Calu3 (cell line): Measurements from ENCODE around the gene RPS6KA5. TPM values are rescaled to one million over a fixed set of nuclear protein-coding genes. Genes with fewer than 3 reads are reported as not detected.
A peak's percentile ranks its signal among the peaks of the same experiment; 100 is the strongest.
"Not testable (repeated sequence)": the region's sequence is repeated elsewhere in the genome, so short reads cannot be mapped to it uniquely, and the experiment has no call there.

Source experiments
- BruUV-seq: library from RNA; stranded (reverse); fragments of 400-500 nt; replicated peaks from 2 replicates; lab custom pipeline; 2021; lab: Mats Ljungman, UMichigan
- CTCF ChIA-PET: fragments of 300-600 bp; sonication (Branson Sonifier 250); formaldehyde crosslinking; loops from one replicate; lab custom pipeline; 2022; ENCODE audit warnings: antibody characterized with exemption; lab: Charles Lee
- DNase-seq: peaks from one replicate; pipeline ENCODE4 v3.0.0; 2022
- H3K27ac Mint-ChIP-seq: one replicate; pipeline ENCODE4 v1.8.0; 2022; ENCODE audit warnings: mixed read lengths; ENCODE audit not compliant: unreplicated experiment
- H3K27me3 Mint-ChIP-seq: one replicate; pipeline ENCODE4 v1.8.0; 2022; ENCODE audit warnings: mixed read lengths; ENCODE audit not compliant: unreplicated experiment
- H3K36me3 Mint-ChIP-seq: one replicate; pipeline ENCODE4 v1.8.0; 2022; ENCODE audit warnings: mild to moderate bottlenecking, moderate library complexity, mixed read lengths; ENCODE audit not compliant: insufficient read depth, unreplicated experiment
- H3K4me1 Mint-ChIP-seq: one replicate; pipeline ENCODE4 v1.8.0; 2022; ENCODE audit warnings: mild to moderate bottlenecking, low read depth, mixed read lengths; ENCODE audit not compliant: unreplicated experiment
- H3K4me3 Mint-ChIP-seq: one replicate; pipeline ENCODE4 v1.8.0; 2022; ENCODE audit warnings: mild to moderate bottlenecking, low read depth, moderate library complexity, mixed read lengths; ENCODE audit not compliant: unreplicated experiment
- H3K9me3 Mint-ChIP-seq: one replicate; pipeline ENCODE4 v1.8.0; 2022; ENCODE audit warnings: low read depth, mixed read lengths; ENCODE audit not compliant: unreplicated experiment
- intact Hi-C: fragments of 100-400 bp; cut with micrococcal nuclease; formaldehyde crosslinking; loops from one replicate; pipeline ENCODE4 v1.10.0; 2022; ENCODE audit not compliant: unreplicated experiment
- total RNA-seq: library from RNA; stranded (reverse); gene quantifications from 2 replicates; pipeline ENCODE4 v1.2.3, GENCODE V29; 2022
- TF ChIP-seq, protein P1 (sequence below): fragments of 200-600 bp; IDR thresholded peaks from one replicate; pipeline ENCODE4 v1.8.0; 2022; ENCODE audit warnings: antibody characterized with exemption; ENCODE audit not compliant: unreplicated experiment

RPS6KA5 gene
- total RNA-seq, 1 experiment from 2014 or later, result 10.3 TPM

DNA sequence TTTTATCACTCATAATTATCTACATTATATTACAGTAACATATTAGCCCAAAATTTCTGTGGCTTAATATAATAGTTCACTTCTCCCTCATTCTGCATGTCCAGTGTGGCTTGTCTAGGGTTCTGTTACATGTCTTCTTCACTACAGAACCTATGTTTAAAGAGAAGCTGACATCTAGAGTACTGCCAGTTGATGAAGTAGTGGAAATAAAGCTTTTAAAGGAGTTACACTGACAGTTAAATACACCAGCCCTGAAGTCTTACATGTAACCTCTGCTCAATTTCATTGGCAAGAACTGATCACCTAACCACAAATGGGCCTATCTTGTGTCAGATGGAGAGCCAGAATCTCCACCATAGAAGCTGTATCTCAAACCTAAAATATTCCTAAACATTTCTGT lies 32.9 kb downstream of the RPS6KA5 start:
- CTCF ChIA-PET, result interaction anchor here (0.7 kb wide), 1 partner anchor 558 kb away, joined by 3 read pairs; no protein-coding TSS in a partner anchor
- intact Hi-C loops, result no loop called here
- no peaks in the 10 kb centered on the region for H3K36me3 Mint-ChIP-seq
- BruUV-seq, result no TSS peak
- no peak overlapping the region for H3K27ac Mint-ChIP-seq
- H3K4me1 Mint-ChIP-seq, result peaks cover 11% of the 10 kb centered on the region
- H3K9me3 Mint-ChIP-seq, result no peaks in the 10 kb centered on the region
- no peak overlapping the region for H3K4me3 Mint-ChIP-seq
- TF ChIP-seq, protein P1, sequence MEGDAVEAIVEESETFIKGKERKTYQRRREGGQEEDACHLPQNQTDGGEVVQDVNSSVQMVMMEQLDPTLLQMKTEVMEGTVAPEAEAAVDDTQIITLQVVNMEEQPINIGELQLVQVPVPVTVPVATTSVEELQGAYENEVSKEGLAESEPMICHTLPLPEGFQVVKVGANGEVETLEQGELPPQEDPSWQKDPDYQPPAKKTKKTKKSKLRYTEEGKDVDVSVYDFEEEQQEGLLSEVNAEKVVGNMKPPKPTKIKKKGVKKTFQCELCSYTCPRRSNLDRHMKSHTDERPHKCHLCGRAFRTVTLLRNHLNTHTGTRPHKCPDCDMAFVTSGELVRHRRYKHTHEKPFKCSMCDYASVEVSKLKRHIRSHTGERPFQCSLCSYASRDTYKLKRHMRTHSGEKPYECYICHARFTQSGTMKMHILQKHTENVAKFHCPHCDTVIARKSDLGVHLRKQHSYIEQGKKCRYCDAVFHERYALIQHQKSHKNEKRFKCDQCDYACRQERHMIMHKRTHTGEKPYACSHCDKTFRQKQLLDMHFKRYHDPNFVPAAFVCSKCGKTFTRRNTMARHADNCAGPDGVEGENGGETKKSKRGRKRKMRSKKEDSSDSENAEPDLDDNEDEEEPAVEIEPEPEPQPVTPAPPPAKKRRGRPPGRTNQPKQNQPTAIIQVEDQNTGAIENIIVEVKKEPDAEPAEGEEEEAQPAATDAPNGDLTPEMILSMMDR, result no peak
- no peaks in the 10 kb centered on the region for H3K27me3 Mint-ChIP-seq
- no peak for DNase-seq

DNA sequence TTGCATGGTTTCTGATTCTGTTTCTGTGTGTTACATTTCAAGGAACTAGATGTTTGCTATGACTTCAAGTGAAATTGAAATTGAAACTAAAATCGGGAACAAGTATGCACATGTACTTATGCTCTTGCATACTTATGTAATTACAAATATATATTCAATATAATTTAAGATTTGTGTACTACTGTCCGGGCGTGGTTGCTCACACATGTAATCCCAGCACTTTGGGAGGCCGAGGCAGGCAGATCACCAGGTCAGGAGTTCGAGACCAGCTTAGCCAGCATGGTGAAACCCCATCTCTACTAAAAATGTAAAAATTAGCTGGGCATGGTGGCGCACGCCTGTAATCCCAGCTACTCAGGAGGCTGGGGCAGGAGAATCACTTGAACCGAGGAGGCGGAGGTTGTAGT lies 37.8 kb downstream of the RPS6KA5 start:
- H3K27ac Mint-ChIP-seq, H3K4me1 Mint-ChIP-seq, intact Hi-C loops, H3K9me3 Mint-ChIP-seq, BruUV-seq, H3K36me3 Mint-ChIP-seq, DNase-seq, H3K27me3 Mint-ChIP-seq: not testable (repeated sequence)
- peak overlapping the region; percentile 40 for H3K4me3 Mint-ChIP-seq
- CTCF ChIA-PET, result interaction anchor here (0.7 kb wide), 1 partner anchor 16 kb away, joined by 9 read pairs; no protein-coding TSS in a partner anchor

GRCh38 chr14:91021991-91022621 lies 38.3 kb downstream of the RPS6KA5 start:
- Mint-ChIP-seq H3K27me3 (no peaks in the 10 kb centered on the region), H3K4me1 (peaks cover 8% of the 10 kb centered on the region), H3K27ac (no peak overlapping the region), H3K9me3 (no peaks in the 10 kb centered on the region), H3K36me3 (no peaks in the 10 kb centered on the region), H3K4me3 (peak overlapping the region; percentile 40)
- intact Hi-C loops, result no loop called here
- TF ChIP-seq, protein P1, result no peak
- no peak for DNase-seq
- no TSS peak for BruUV-seq
- CTCF ChIA-PET, result interaction anchor here (0.5 to 0.7 kb wide), 2 partner anchors 15 to 82 kb away, joined by 3 to 9 read pairs; no protein-coding TSS in a partner anchor

GRCh38 chr14:91021115-91021514 lies 39.3 kb downstream of the RPS6KA5 start:
- no peak overlapping the region for H3K27ac Mint-ChIP-seq
- H3K4me1 Mint-ChIP-seq, result peaks cover 8% of the 10 kb centered on the region
- no peaks in the 10 kb centered on the region for H3K9me3 Mint-ChIP-seq
- DNase-seq, result no peak
- H3K36me3 Mint-ChIP-seq, result no peaks in the 10 kb centered on the region
- TF ChIP-seq, protein P1, result no peak
- no peaks in the 10 kb centered on the region for H3K27me3 Mint-ChIP-seq
- intact Hi-C loops, result no loop called here
- BruUV-seq, result no TSS peak
- CTCF ChIA-PET, result no interaction called here
- H3K4me3 Mint-ChIP-seq, result no peak overlapping the region

DNA sequence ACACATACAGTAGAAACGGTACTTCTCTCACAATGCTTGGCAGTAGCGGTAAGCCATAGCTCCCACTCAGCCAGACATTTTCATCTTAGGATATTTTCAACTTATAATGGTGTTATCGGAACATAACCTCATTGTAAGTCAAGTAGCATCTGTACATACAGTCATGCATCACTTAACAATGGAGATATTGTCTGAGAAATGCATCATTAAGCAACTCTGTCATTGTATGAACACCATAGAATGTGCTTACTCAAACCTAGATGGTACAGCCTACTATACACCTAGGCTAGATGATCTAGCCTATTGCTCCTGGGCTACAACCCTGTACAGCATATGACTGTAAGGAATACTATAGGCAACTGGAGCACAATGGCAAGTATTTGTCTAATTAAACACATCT lies 40.8 kb downstream of the RPS6KA5 start:
- no peak for DNase-seq
- CTCF ChIA-PET, result no interaction called here
- H3K4me3 Mint-ChIP-seq, result no peak overlapping the region
- H3K27ac Mint-ChIP-seq, result no peak overlapping the region
- peaks cover 8% of the 10 kb centered on the region for H3K4me1 Mint-ChIP-seq
- no TSS peak for BruUV-seq
- TF ChIP-seq, protein P1, result no peak
- intact Hi-C loops, result no loop called here
- no peaks in the 10 kb centered on the region for H3K9me3 Mint-ChIP-seq
- no peaks in the 10 kb centered on the region for H3K36me3 Mint-ChIP-seq
- no peaks in the 10 kb centered on the region for H3K27me3 Mint-ChIP-seq
